Stomach (tissue), 9 donors: ENCODE measurements around the gene NOL4. TPM values are rescaled to one million over a fixed set of nuclear protein-coding genes. Genes with fewer than 3 reads are reported as not detected.

Source experiments
- DNase-seq, 2 donors: peaks; one replicate each; pipeline versions ENCODE4 v3.0.0 to v3.0.0-alpha.2; 2013 to 2019
- H3K27ac ChIP-seq, 5 donors: fragments of 200-600 bp in 4 of 5; sonication (generic) in 4 of 5; one replicate each; pipeline ENCODE4 v1.5.1; 2013 to 2019; ENCODE audit warnings: mild to moderate bottlenecking in 1 of 5, moderate library complexity in 1 of 5
- H3K27me3 ChIP-seq, 3 donors: fragments of 200-600 bp; sonication (generic); one replicate each; pipeline ENCODE4 v1.5.1; 2017 to 2019; ENCODE audit warnings: mixed run types in 1 of 3
- H3K36me3 ChIP-seq, 4 donors: fragments of 200-600 bp; sonication (generic); 1 replicate in 3 of 4; 2 replicates in 1 of 4; pipeline ENCODE4 v1.5.1; 2016 to 2019
- H3K4me1 ChIP-seq, 4 donors: fragments of 200-600 bp; sonication (generic); one replicate each; pipeline ENCODE4 v1.5.1; 2016 to 2019
- H3K4me3 ChIP-seq, 4 donors: fragments of 200-600 bp; sonication (generic) in 3 of 4; one replicate each; pipeline ENCODE4 v1.5.1; 2016 to 2019; ENCODE audit warnings: mild to moderate bottlenecking in 1 of 4
- H3K9me3 ChIP-seq, 4 donors: fragments of 200-600 bp; sonication (generic); one replicate each; pipeline ENCODE4 v1.5.1; 2016 to 2019
- CTCF ChIP-seq, 7 experiments: fragments of 450-650 bp in 4 of 7; fragments of 200-600 bp in 3 of 7; sonication (generic) in 3 of 7; IDR thresholded peaks; one replicate each; pipeline ENCODE4 v1.5.1; 2016 to 2019; ENCODE audit warnings: antibody characterized with exemption in 7 of 7, control low read depth in 2 of 7, mild to moderate bottlenecking in 1 of 7
- EP300 ChIP-seq: sonication (generic); formaldehyde crosslinking; IDR thresholded peaks from one replicate; pipeline ENCODE4 v1.6.1; 2017; ENCODE audit warnings: antibody characterized with exemption
- POLR2A ChIP-seq, 4 donors: fragments of 450-650 bp; IDR thresholded peaks; one replicate each; pipeline ENCODE4 v1.6.1; 2016; ENCODE audit warnings: antibody characterized with exemption in 4 of 4, control low read depth in 2 of 4, mild to moderate bottlenecking in 1 of 4, moderate library complexity in 1 of 4
- POLR2AphosphoS5 ChIP-seq, 3 donors: sonication (generic); formaldehyde crosslinking; IDR thresholded peaks; one replicate each; pipeline ENCODE4 v1.6.1; 2016; ENCODE audit warnings: antibody characterized with exemption in 3 of 3
- WGBS, 5 donors: extraction: QIAGEN DNeasy Blood & Tissue Kit in 3 of 5; methylation state at CpG; one replicate each; pipeline versions ENCODE4 v1.1.5 to v1.1.7; 2013 to 2018; 5-methylcytosine and 5-hydroxymethylcytosine counted together
- intact Hi-C: fragments of 100-400 bp; cut with DNase I; formaldehyde crosslinking; loops from one replicate; pipeline ENCODE4 v1.15.1; 2023; ENCODE audit warnings: low total_unique reads
- polyA plus RNA-seq, 3 donors: library from polyadenylated mRNA; stranded (reverse); fragments of 200-250 nt; gene quantifications; one replicate each; pipeline ENCODE4 v1.2.3, GENCODE V29; 2013
- total RNA-seq, 5 donors: library from RNA; depleted of rRNA; stranded (reverse); fragments of >200 nt; gene quantifications; one replicate each; pipeline versions ENCODE4 v1.1.0 to v1.2.3, GENCODE V29; 2014 to 2016
- donor health status: healthy with polysubstance abuse.
- donor health status: Bipolar disorder and iron deficiency.
- donor health status: healthy.

NOL4 gene
- total and polyA plus RNA-seq, 8 donors = 0.08 to 1.8 (median 0.17) TPM; not detected in 4

- WGBS, 5 donors = 5 to 6% (median 6%) methylated on average over 11 of the region's 11 CpGs
- peak overlapping the region; percentile 42 to 60 (median 47) for H3K4me3 ChIP-seq
- H3K36me3 ChIP-seq = no peaks in the 10 kb centered on the region
- peaks cover 8 to 75% (median 46%) of the 10 kb centered on the region in 3 donors for H3K27me3 ChIP-seq
- no peak overlapping the region for H3K27ac ChIP-seq
- TF ChIP-seq POLR2A (IDR thresholded peaks at IDR 0.05) = no peak
- TF ChIP-seq EP300 = no peak
- no peak for TF ChIP-seq CTCF (IDR thresholded peaks at IDR 0.05)
- no peak for TF ChIP-seq POLR2AphosphoS5 (IDR thresholded peaks at IDR 0.05)
- intact Hi-C loops = no loop called here
- no peak for DNase-seq
- H3K4me1 ChIP-seq = peaks cover 29 to 39% (median 36%) of the 10 kb centered on the region in 4 donors
- no peaks in the 10 kb centered on the region for H3K9me3 ChIP-seq
Measured at GRCh38 chr18:34223893-34224422, 755 bp downstream of the NOL4 start.

GRCh38 chr18:34223164-34223892 lies 1.4 kb downstream of the NOL4 start:
- DNase-seq = peak in 1 of 2 donors; percentile 52
- H3K36me3 ChIP-seq = no peaks in the 10 kb centered on the region
- intact Hi-C loops = no loop called here

GRCh38 chr18:34222307-34223163 lies 2.2 kb downstream of the NOL4 start:
- Histone ChIP-seq H3K4me1 (peaks cover 29 to 39% (median 36%) of the 10 kb centered on the region in 4 donors), H3K4me3 (peak overlapping the region; percentile 42 to 60 (median 47)), H3K9me3 (no peaks in the 10 kb centered on the region), H3K27me3 (peaks cover 8 to 72% (median 46%) of the 10 kb centered on the region in 3 donors), H3K36me3 (no peaks in the 10 kb centered on the region), H3K27ac (no peak overlapping the region)
- DNase-seq = peak in 1 of 2 donors; percentile 56
- intact Hi-C loops = no loop called here
- 2 to 3% (median 3%) methylated on average over 39 to 68 of the region's 68 CpGs for WGBS, 5 donors
- TF ChIP-seq POLR2A (IDR thresholded peaks at IDR 0.05) = no peak
- no peak for TF ChIP-seq EP300
- TF ChIP-seq POLR2AphosphoS5 (IDR thresholded peaks at IDR 0.05) = no peak
- TF ChIP-seq CTCF (IDR thresholded peaks at IDR 0.05) = no peak

More at GRCh38 chr18:34223164-34223892, 1.4 kb downstream of the NOL4 start:
- WGBS, 5 donors = 2 to 7% (median 5%) methylated on average over 45 to 51 of the region's 51 CpGs
- Histone ChIP-seq H3K4me3 (peak overlapping the region; percentile 42 to 60 (median 47)), H3K27ac (no peak overlapping the region), H3K27me3 (peaks cover 8 to 75% (median 46%) of the 10 kb centered on the region in 3 donors), H3K9me3 (no peaks in the 10 kb centered on the region), H3K4me1 (peaks cover 29 to 39% (median 36%) of the 10 kb centered on the region in 4 donors)
- no peak for TF ChIP-seq CTCF (IDR thresholded peaks at IDR 0.05)
- no peak for TF ChIP-seq POLR2AphosphoS5 (IDR thresholded peaks at IDR 0.05)
- no peak for TF ChIP-seq EP300
- TF ChIP-seq POLR2A (IDR thresholded peaks at IDR 0.05) = no peak

GRCh38 chr18:34221971-34222306 lies 2.8 kb downstream of the NOL4 start:
- peak in 1 of 2 donors; percentile 37 for DNase-seq
- peaks cover 8 to 69% (median 44%) of the 10 kb centered on the region in 3 donors for H3K27me3 ChIP-seq

More at GRCh38 chr18:34221971-34222306, 2.8 kb downstream of the NOL4 start:
- 2 to 6% (median 4%) methylated on average over 11 of the region's 11 CpGs for WGBS, 5 donors
- no peaks in the 10 kb centered on the region for H3K36me3 ChIP-seq
- peak overlapping the region; percentile 42 to 60 (median 47) for H3K4me3 ChIP-seq
- TF ChIP-seq POLR2AphosphoS5 (IDR thresholded peaks at IDR 0.05) (no peak), EP300 (no peak), POLR2A (IDR thresholded peaks at IDR 0.05) (no peak), CTCF (IDR thresholded peaks at IDR 0.05) (no peak)
- intact Hi-C loops = no loop called here
- peaks cover 29 to 39% (median 36%) of the 10 kb centered on the region in 4 donors for H3K4me1 ChIP-seq
- H3K9me3 ChIP-seq = no peaks in the 10 kb centered on the region
- no peak overlapping the region for H3K27ac ChIP-seq
